HG02798 (cell line): ENCODE measurements around the gene DIP2C.
"Not testable (repeated sequence)": the region's sequence is repeated elsewhere in the genome, so short reads cannot be mapped to it uniquely, and the experiment has no call there.

Experiments used
- ATAC-seq: cut with Tn5 transposase; IDR thresholded peaks from one replicate; pipeline ENCODE4 v1.9.1; 2021; ENCODE audit warnings: mild to moderate bottlenecking; ENCODE audit not compliant: unreplicated experiment, poor library complexity

The DIP2C gene

DNA sequence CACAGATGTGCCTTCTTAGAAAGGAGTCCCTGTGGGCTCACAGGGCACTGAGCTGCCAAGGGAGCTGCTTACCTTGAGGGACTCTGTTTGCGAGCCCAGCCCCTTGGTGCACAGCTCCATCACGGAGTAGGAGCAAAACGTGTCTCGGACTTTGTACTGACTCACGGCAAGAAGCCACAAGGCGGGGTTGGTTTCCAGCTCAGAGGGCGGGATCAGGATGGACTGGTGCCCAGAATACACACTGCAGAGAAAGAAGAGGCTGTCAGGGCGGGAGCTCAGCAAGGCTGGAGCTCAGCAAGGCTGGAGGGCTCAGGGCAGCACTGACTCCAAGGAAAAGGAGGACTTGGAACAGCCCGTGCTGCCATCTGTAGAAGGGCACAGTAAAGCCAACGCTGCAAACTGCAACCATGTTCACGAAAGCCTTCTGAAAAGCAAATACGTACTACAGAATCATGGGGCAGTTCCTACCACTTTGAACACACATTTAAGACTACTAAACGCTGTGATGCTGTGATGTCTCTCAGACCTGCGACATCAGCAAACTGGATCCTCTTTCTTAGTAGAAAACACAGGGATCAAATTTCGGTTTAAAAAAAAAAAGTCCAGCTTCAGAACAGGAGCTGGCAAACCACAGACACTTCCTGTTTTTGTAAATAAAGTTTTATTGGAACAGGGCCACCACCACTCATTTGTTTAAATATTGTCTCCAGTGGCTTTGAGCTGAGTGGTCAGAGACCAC is 359.9 kb downstream of the DIP2C start:
- ATAC-seq: no peak

GRCh38 chr10:327889-328852 is 361.3 kb downstream of the DIP2C start:
- no peak for ATAC-seq

DNA sequence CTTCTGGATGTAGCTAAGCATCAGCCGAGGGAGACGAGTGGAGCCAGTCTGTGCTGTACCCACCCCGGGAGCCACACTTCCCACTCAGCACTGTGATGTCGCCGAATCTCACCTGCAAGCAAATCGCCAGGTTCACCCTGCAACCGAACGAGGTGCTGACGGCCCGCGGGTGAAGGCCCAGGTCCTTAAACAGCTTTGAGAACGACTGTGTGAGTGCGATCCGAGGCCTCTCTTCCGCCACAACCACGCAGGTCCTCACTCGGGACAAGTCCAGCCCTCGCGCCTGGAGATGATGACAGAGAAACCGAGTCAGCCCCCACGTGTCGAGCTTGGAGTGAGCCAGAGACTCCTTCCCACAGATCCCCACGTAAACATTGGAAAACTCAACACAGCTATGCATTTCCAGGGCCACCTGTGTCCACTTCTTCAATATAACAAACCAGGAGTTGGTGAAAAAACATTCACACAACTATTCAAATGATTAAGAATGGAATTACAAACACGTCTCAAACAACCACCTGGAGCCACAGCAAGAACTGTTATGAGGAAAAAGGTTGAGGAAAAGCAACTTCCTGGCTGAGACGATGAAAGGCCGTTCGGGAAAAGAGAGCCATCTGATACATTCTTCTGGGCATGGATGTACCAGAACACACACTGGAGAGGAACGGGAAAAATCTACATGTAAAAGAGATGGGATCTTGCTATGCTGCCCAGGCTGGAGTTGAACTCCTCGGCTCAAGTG is 362.4 kb downstream of the DIP2C start:
- ATAC-seq: no peak

DNA sequence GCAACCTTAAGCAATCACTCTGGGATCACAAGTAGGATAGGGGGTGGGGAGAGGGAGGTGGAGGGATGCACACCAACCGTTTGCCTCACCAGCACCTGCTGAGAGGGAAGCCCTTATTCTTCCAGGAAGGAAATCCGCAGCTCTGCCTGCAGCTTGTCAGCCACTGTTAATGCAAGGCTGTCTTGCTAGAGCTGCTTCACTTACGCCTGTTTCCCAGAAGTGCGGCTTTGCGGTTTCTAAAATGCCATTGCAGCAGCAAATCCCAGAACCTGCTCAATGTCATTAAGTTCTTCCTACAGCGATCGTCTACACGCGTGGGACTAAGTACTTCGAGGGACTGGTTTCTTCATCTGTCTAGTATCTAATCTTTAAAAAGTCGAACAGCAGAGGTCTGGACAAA is 363.1 kb downstream of the DIP2C start:
- ATAC-seq: no peak

- no peak for ATAC-seq
Observed at GRCh38 chr10:325282-325681, 364.2 kb downstream of the DIP2C start.

GRCh38 chr10:324593-324992 is 364.9 kb downstream of the DIP2C start:
- peak; percentile 44 for ATAC-seq

- peak; percentile 91 for ATAC-seq
Observed at GRCh38 chr10:323651-324293, 365.7 kb downstream of the DIP2C start.

GRCh38 chr10:323046-323445 is 366.4 kb downstream of the DIP2C start:
- not testable (repeated sequence) for ATAC-seq

- ATAC-seq: no peak
Observed at GRCh38 chr10:320771-321170, 368.7 kb downstream of the DIP2C start.

DNA sequence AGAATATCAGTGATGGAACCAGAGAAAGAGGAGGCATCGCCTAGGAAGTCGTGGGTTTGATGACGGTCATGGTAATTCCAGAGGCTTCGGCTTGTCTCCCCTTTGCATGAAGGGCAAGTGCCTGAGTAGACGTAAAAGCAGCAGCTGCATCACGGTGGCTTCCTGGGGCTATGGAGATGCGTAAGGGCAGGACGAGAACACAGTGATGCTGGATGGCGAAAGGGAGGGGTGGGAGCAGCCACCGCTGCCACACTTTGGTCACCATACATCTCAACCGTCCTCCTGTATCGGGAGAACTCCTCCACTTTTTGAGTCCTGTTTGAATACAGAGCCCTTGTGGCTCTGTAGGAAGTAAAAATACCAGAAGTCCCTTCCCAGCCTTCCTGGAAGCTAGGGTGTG is 371.5 kb downstream of the DIP2C start:
- ATAC-seq: no peak

GRCh38 chr10:317271-317769 is 372.1 kb downstream of the DIP2C start:
- peak; percentile 98 for ATAC-seq

DNA sequence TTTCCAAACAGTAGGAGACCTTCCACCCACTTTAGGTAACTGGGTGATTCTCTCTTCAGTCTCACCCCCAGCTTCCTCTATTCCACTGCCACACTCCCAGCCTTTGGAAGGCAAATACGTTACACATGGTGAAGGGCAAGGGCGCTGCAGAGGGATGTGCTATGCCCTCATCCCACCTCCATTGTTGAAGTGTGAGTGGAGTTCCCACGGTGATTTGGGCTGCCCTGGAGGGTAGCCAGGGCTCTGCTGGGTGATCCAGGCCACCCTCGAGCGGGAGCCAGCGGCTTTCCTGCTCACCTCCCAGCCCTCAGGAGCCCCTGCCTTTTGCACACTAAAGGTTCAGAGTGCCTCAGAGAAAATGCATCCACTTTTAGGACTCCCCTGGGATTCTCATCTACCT is 373.1 kb downstream of the DIP2C start:
- ATAC-seq: no peak

GRCh38 chr10:314871-315270 is 374.6 kb downstream of the DIP2C start:
- no peak for ATAC-seq

DNA sequence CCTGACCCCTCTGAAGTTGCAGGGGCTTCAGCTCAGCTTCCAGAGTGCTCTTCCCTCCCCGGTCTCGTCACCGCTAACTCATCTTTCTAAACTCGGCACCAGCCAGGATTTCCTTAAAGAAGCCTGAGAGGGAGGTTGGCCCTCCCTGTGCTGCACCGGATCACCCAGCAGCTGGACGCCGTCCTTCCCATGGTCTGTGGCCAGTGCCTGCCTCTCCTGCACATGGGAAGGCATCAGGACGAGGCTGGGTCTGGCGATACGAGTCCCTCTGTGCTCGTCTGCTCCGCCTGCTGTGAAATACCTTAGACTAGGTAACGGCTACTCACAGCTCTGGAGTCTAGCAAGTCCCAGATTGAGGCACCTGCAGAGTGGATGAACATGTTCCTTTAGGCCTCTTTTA is 375.1 kb downstream of the DIP2C start:
- ATAC-seq: no peak

GRCh38 chr10:311901-312665 is 377.4 kb downstream of the DIP2C start:
- no peak for ATAC-seq

GRCh38 chr10:310976-311639 is 378.4 kb downstream of the DIP2C start:
- ATAC-seq: no peak

DNA sequence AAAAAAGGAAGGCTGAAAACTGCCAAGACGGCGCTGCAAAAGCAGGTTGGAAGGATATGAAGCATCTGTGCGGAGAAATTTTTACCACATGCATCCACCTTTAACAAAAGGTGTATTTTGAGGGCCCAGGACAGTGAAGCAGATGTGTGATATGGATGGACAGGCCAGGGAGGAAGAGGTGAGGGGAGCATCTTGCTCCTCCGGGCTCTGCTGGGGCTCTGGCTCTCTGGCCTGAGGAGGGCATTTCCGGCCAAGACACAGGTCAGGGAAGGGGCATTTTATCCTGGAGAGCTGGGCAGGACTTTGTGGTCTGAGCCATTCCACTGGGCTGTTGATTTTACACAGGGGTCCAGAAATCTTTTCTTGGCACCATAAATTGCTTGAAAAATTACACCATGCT is 379.1 kb downstream of the DIP2C start:
- ATAC-seq: no peak

- no peak for ATAC-seq
Observed at GRCh38 chr10:308572-309085, 380.8 kb downstream of the DIP2C start.

DNA sequence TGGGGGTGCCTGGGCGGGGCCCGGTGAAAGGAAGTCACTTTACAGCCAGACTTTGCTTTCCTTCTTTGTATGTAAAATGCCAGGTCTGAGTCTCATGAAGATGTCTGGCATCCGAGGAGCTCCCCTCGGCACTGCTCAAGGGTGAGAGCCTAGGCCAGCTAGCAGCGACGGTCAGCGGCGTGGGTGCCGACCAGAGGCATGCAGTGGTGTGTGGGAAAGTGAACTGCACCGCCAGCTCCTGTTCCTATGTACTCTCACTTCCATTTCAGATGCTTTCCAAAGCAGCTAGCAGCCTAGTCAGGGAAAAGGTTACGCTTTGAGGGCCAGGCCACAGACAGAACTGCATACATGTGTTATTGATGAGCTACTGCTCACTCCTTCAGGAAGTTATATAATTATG is 381.4 kb downstream of the DIP2C start:
- no peak for ATAC-seq
